Effector CD8-positive, alpha-beta T cell (primary cell): ENCODE data around the gene C2CD4B.

Source experiments
- DNase-seq: peaks from one replicate; lab custom pipeline; 2025; lab: John Stamatoyannopoulos, UW
- total RNA-seq, 4 experiments: gene quantifications; one replicate each; lab custom pipeline; 2026; lab: John Stamatoyannopoulos, UW

Gene C2CD4B, protein sequence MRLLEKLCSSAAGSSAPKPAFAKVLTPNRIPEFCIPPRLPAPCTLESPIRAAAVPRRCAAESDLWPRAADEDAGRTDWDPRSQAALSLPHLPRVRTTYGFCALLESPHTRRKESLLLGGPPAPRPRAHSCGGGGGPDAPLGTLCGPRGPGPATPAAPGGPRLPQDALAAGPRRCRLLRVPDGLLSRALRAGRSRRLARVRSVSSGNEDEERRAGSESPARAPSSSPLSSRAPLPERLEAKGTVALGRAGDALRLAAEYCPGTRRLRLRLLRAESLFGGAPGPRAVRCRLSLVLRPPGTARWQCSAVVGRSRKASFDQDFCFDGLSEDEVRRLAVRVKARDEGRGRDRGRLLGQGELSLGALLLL
- total RNA-seq = 0 reads per million in 4 experiments

DNA sequence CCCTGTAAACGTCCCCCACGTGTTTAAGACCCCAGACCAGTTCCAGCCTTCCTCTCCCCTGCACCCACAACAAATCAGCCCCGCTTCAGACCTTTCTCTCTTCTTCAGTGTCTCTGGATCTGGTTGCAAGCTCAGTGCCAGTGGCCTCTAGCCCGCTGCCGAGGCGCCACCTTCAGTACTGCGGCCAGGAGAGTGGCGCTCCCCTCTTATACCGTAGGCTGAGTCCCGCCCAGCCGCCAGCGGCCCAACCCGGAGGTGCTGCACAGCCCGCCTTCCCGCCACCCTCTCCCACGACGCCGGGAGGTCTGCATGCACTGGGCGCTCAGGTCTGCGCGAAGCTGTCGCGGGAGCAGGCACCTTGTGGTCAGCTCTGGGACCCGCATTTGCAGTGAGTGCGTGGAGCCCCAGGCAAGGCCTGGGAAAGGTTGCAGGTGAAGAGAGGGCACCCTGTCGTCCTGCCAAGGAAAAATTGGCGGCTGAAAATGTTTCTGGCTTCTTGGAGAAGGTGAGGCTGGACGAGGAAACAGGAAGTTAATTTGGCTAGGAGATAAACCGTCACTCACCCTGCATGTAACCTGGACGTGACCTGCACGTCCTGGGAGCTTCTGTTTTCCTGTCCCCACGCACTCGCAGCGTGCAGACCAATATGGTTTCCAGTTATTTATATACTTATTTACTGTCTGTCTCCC lies at the start of gene C2CD4B:
TSS of gene C2CD4B (minus strand) at position 182 of the 689 bp plus-strand sequence. CDS start 301 bp downstream, outside the sequence.
- DNase-seq = no peak

DNA sequence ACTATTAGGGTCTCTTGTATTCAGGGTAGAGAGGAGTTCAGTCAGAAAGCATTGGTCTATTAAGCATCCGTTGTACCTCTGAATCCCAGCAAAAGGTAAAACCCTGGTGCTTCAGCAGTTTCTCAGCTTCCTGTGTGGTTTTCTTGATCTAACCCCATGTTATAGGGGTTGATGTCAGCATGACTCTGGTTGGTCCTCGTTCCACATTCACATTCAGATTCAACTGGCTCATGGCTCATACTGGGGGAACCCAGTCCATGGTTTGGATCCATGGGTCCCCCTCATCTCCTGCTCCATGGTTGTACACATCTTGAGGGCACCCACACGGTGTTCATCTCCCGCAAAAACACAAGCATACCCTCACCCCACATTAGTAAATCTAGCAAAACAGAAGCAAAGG lies 47.7 kb upstream of the C2CD4B start:
- DNase-seq = no peak

DNA sequence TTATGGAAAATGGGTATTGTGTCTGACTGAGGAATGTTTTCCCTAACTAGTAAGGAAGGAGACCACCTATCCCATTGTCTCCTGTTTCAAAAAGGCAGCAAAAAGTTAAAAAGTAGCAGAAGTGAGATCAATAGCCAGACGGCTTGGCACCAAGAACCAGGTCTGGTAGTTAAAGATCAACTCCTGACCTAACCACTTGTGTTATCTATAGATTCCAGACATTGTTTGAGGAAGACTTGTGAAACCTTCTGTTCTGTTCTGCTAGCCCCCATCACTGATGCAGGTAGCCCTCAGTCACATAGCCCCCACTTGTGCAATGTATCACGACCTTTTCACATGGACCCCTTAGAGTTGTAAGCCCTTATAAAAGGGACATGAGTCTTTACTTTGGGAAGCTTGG lies 46.3 kb upstream of the C2CD4B start:
- DNase-seq = no peak

DNA sequence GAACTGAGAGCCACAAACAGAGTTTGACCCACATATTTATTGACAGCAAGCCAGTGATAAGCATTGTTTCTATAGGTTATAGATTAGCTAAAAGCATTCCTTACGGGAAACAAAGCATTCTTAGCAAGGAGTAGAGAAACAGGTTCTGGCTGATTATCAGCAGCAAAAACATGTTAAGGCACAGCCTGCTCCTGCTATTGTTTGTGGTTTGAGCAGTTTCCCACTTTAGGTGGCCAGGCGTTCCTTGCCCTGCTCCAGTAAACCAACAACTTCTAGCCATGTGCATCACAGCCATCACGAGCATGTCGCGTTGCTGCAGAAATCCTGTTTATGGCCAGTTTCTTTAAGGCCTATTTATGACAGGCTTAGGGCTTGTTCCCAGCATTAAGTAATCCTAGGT lies 44.7 kb upstream of the C2CD4B start:
- no peak for DNase-seq

DNA sequence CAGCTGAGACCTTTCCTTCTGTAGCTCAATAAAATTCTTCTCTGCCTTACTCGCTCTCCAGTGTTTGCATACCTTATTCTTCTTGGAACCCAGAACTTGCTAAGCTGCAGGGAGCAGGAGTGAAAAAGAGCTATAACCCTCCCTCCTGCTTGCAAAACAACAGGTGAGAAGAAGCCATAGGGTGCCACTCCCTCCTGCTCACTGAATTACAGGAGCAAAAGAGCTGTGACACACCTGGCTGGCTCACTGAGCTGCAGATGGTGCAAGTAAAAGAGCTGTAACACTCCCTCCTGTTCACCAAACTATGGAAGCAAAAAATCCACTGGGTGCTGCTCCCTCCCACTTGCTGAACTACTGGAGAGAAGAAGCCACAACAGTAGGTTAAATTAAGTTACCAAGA lies 44.2 kb upstream of the C2CD4B start:
- no peak for DNase-seq

DNA sequence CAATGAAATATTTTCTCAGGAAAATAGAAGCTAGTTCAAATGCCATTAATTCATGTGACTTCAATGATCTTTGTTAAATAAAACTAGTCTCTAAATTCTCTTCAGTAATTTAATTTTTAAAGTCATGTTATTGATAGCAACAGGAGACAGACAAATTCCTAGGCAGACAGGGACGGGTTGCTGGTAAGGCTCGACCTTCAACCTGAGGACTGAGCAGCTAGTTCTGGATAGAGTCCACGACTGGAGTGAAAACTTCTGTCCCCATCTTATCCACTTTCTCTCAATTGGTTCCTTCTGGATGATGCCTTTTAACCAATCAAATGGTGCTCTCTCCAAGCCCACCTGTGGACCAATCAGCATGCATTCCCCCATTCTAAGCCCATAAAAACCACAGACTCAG lies 43.8 kb upstream of the C2CD4B start:
- DNase-seq = no peak

DNA sequence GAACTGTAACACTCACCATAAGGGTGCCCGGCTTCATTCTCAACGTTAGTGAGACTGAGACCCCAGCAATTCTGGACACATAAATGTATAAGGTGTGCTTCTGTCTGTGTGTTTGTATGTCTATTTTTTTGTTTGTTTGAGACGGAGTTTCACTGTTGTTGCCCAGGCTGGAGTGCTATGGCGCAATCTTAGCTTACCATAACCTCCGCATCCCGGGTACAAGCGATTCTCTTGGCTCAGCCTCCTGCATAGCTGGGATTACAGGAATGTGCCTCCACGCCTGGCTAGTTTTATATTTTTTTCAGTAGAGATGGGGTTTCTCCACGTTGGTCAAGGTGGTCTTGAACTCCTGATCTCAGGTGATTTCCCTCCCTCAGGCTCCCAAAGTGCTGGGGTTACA lies 43.3 kb upstream of the C2CD4B start:
- no peak for DNase-seq

DNA sequence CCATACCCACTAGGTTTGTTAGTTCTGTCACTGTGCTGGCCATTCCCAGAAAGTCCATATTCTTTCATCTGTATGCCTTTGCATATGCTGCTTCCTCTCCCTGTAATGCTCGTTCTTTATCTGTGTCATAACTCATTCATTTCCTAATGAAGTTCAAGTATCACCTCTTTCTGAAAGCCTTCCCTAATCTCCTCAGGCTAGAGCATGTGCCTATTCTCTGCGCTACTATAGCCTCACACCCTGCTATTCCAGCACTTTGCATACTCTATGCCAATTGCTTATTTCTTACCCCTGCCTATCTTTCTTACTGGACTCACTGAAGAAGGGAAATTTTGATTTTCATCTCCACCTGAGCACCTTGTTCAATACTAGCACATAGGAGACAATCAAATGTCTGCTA lies 25.6 kb upstream of the C2CD4B start:
- DNase-seq = no peak

DNA sequence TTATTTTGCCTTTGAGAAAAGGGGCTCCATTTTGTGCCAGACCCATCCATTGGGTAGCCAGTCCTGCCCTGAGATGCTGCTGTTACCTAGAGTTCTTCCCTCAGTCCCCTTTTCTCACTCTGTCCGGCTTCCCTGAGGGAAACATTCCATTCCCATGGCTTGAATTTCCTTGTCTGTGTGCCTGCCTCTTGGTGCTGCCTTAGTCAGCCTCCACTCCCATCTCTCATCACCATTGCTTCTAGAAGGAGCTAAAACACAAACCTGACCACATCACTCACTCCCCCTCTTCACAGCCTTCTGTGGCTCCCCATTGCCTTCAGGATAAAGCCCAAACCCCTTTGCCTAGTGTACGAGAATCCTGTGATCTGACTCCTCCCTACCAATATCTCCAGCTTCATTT lies 25.2 kb upstream of the C2CD4B start:
- DNase-seq = no peak

DNA sequence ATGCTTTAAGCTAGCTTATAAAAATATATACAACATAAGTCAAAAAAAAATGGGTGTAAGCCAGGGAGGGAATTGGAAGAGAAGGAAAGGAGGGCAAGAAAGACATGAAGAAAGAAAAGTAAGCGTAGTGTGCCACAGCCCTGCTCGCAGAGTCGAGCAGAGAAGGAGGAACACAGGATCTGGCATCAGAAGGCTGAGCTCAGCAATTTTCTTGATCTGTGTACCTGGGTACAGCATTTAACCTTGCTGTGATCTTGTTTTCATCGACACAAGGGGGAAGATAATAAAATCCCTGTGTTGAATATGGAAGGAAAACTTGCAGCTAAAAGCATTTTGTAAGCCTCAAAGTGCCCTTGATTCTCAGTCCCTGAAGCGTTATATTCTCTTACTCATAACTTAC lies 23.7 kb upstream of the C2CD4B start:
- DNase-seq = no peak

DNA sequence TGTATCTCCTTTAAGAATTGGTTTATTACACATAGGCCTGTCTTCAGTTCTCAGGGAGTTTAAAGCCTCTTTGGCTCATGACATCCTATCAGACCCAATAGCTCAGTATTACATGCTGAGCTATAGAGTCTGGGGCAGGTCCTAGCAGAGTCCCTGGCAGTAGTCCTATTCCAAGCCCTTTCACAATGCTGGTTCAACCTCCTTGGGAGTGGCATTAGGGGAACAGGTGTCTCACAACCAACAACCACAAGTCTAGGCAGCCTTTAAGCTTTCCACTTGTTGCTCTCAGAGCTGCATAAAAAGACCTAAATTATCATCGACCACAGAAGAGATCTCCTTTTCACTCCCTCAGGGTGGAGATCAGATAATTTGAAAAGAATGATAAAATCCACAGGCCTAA lies 22.8 kb upstream of the C2CD4B start:
- DNase-seq = no peak

DNA sequence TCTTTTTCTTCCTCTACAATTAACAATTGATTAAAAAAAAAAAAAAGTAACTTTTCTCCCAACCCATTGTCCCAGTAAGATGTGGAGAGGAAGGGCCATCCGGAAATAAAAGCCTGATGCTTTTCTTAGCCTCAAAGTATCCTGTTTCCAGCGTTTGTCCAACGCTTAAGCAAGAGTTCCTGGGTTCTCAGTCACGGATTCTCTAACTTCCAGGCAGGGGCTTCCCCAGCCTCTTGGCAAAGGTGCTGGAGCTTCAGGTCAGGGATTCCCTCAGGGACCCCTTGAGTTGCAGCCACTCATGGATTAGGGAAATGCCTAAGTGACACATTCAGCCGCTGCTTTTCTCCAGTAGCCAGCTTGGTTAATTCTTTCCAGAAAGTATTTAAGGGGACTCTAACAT lies 22.3 kb upstream of the C2CD4B start:
- no peak for DNase-seq

DNA sequence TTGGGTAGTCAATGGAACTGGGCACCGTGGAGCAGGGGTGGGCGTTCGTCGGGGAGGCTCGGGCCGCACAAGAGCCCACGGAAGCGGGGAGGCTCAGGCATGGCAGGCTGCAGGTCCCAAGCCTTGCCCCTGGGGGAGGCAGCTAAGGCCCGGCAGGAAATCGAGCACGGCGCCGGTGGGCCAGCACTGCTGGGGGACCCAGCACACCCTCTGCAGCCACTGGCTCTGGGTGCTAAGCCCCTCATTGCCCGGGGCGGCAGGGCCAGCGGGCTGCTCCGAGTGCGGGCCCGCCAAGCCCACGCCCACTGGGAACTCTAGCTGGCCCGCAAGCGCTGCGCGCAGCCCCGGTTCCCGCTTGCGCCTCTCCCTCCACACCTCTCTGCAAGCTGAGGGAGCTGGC lies 21.5 kb upstream of the C2CD4B start:
- no peak for DNase-seq

DNA sequence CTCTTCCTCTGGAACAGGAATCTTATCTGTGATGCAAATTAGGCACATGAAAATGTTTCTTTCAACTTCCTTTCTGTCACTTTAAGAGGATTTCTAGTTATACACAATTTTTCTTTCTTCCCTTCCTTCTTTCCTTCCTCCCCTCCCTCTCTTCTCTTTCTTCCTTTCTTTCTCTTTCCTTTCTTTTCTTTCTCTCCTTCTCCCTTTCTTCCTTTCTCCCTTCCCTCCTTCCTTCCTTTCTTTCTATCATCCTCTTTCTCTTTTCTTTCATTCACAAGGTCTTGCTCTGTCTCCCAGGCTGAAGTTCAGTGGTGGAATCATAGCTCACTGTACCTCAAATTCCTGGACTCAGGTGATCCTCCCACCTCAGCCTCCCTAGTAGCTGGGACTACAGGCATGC lies 18.0 kb upstream of the C2CD4B start:
- no peak for DNase-seq

DNA sequence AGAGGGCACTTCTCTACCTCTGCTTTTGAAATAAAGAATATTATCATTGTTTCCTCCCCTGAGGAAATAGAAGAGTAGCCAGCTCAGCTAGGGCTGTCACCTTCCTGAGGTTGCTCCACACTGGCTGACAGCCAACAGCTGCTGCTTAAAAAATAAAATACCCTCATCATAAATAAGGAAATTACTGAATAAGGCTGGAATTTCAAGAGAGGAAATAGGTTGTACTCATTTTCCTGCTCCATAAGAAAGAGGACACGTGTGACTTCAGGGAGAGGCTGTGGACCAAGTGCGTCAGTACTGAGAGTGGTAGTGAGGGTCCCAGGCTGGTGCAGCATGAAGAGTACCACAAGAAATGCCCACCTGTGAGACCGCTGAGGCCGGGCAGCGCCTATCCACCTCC lies 8.1 kb upstream of the C2CD4B start:
- no peak for DNase-seq

DNA sequence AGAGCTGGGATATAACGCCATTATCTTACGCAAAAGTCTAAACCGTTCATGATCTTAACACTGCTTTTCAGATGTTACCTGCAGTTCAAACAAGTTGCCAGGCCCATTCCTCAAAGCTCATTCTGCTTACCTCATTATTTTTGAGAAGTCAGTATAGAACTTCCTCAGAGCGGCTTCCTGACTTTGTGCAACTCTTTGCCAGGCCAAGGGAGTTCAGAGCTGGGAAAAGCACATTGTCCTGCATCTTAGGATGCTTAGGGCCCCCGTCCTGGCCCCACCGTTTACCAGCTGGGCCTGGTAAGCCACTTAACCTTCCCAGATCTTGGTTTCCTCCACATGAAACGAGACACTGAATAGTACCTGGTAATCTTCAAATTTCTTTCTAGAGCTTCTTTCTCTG lies 6.8 kb upstream of the C2CD4B start:
- no peak for DNase-seq

DNA sequence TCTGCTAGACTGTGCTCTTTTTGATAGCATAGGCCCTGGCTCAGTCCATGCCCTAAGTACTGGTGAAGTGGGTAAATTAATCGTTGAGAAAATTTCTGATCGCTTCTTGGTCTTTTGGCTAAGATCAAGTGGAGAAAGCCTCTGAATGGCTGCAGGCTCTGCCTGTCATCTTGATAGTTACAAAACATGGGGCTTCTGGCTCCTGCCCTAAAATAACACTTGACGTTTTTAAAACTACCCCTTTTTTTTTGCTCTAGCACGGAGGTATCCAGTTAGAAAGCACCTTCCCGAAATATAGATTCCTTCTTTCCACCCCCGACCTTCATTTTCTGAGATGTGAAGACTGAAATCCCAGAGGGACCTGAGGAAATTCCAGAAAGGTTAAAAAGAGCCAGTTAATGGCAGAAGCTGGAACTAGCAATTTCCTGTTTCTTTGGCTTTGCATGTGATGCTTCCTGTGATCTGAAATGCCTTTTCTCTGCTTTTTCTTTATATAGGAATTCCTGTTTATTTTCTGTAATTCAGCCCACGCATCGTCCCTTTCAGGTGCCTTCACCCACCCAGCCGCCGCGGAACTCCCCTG lies 799 bp upstream of the C2CD4B start:
- DNase-seq = no peak

DNA sequence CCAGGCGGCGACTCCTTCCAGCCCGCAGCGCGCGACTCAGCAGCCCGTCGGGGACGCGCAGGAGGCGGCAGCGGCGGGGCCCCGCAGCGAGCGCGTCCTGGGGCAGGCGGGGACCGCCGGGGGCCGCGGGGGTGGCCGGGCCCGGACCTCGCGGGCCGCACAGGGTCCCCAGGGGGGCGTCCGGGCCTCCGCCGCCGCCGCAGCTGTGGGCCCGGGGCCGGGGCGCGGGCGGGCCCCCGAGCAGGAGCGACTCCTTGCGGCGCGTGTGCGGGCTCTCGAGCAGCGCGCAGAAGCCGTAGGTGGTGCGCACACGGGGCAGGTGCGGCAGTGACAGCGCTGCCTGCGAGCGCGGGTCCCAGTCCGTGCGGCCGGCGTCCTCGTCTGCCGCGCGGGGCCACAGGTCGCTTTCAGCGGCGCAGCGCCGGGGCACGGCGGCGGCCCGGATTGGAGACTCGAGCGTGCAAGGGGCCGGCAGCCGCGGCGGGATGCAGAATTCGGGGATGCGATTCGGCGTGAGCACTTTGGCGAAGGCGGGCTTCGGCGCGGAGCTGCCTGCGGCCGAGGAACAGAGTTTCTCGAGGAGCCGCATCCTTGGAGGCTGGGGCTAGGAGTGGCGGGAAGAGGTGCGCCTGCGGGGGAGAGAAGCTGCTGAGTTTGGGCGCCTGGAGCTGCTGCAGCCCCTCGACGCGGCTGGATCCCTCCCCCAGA lies 535 bp downstream of the C2CD4B start:
- DNase-seq = no peak

DNA sequence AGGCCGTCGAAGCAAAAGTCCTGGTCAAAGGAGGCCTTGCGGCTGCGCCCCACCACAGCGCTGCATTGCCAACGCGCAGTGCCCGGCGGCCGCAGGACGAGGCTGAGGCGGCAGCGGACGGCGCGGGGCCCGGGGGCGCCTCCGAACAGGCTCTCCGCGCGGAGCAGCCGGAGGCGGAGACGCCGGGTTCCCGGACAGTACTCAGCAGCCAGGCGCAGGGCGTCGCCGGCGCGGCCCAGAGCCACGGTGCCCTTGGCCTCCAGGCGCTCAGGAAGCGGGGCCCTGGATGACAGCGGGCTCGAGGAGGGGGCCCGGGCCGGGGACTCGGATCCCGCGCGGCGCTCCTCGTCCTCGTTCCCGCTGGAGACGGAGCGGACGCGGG lies 1.1 kb downstream of the C2CD4B start:
- DNase-seq = no peak

DNA sequence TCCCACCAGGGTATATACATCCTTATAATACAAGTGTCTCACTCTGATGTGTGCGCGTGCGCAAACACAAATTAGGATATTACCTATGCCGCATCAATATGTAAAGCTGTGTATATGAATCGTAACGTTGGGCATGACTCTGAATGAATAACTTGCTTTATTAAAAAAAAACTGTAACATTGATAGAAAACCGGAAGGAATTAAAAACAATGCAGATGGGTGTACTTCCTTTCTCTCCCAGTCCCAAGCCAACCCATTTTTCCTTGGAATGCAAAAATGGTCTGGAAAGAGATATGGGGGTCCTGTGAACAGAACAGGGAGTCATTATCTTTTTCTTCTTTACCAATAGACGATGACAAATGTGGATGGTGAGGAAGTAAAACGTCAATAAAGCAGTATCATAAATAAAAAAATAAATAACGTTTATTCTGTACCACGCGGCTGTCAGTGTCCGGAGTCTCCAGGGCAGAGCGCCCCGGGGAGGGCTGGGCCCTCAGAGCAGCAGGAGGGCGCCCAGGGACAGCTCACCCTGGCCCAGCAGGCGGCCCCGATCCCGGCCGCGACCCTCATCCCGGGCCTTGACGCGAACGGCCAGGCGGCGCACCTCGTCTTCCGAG lies 1.6 kb downstream of the C2CD4B start:
- DNase-seq = no peak

DNA sequence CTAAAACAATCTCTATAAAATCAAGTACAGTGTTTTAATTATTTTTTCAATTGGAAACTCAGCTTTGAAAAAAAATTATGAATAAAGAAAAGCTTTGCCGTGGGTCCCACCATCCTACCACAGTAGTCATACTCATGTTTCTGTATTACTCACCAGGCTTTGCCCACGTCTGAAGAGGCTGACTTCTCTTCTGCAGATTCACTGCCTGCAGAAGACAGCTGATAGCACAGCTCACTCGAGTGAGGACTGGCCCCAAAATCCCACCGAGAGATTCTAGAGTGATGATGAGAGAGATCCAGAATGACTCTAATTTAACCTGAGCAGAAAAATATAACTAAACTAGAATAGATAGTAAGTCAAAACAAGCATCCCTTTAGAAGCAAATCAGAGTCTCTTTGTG lies 11.9 kb downstream of the C2CD4B start:
- no peak for DNase-seq

DNA sequence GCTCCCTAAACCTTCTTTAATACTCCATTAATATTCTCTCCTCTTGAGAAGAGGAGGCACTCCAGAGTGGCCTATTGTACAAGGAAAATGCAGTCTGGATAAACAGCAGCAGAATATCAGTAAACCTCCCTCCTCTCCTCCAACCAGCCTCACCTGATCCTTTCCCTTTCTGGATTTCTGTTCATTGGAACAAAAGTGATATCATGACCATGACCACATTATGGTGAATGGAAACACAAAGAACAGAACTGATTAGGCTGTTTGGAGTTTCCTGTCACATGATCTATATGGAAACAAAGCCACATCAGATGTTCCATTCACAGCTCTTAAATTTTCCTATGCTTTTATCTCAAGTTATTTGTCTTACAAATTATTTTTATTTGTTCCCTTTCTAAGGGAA lies 14.6 kb downstream of the C2CD4B start:
- DNase-seq = no peak
